ENCODE measurements around the gene TOM1L1.

Gene TOM1L1

DNA sequence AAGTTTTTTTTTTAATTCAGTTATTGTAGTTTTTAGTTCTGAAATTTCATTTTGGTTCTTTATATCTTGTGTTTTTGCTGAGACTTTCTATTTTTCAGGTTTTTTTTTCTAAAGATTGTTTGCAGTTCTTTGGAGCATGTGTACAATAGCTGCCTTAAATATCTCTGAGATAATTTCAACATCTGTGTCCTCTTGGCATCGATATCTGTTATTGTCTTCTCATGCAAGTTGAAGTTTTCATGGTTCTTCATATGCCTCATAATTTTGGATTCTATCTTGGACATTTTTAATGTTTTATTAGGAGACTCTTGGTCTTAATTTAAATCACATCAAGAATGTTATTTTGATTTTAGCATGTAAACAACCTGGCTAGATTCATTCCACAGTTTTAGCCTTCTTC, 45.0 kb downstream of the TOM1L1 start:
- H3K9ac ChIP-seq (ENCODE audit: low read length), result no peak overlapping the region
- no peaks in the 10 kb centered on the region for H3K27me3 ChIP-seq (ENCODE audit: control insufficient read depth, insufficient read depth, low read length)
- H3K4me3 ChIP-seq (ENCODE audit: low read depth, low read length), result no peak overlapping the region
- no peaks in the 10 kb centered on the region for H3K4me1 ChIP-seq (ENCODE audit: control insufficient read depth, insufficient read depth, low read length)
- H3K9me3 ChIP-seq (ENCODE audit: control insufficient read depth, insufficient read depth, low read depth, low read length), result no peaks in the 10 kb centered on the region
- no peak overlapping the region for H3K27ac ChIP-seq (ENCODE audit: low read depth, low read length)
- peaks cover 66% of the 10 kb centered on the region for H3K36me3 ChIP-seq (ENCODE audit: control insufficient read depth, insufficient read depth, low read length)

DNA sequence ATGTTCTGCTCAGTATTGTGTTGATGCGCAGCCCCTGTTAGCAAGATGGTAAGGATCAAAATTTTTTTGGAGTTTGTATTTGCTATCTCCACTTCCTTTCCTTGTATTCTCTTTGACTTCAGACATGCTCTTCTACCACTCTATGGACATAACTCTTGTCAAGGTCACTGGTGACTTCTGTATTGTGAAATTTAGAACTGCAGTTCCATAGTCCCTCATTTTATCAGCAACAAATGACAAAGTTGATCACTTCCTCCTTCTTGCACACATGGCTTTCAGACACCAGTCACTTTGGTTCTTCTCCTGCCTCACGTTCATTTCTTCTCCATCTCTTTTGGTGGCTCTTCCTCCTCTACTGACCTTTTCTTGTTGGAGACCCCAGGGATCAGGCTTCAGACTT, 46.7 kb downstream of the TOM1L1 start:
- Histone ChIP-seq H3K9ac (ENCODE audit: low read length) (no peak overlapping the region), H3K27me3 (ENCODE audit: control insufficient read depth, insufficient read depth, low read length) (no peaks in the 10 kb centered on the region), H3K4me1 (ENCODE audit: control insufficient read depth, insufficient read depth, low read length) (no peaks in the 10 kb centered on the region), H3K4me3 (ENCODE audit: low read depth, low read length) (no peak overlapping the region), H3K27ac (ENCODE audit: low read depth, low read length) (no peak overlapping the region), H3K36me3 (ENCODE audit: control insufficient read depth, insufficient read depth, low read length) (peaks cover 66% of the 10 kb centered on the region), H3K9me3 (ENCODE audit: control insufficient read depth, insufficient read depth, low read depth, low read length) (no peaks in the 10 kb centered on the region)

DNA sequence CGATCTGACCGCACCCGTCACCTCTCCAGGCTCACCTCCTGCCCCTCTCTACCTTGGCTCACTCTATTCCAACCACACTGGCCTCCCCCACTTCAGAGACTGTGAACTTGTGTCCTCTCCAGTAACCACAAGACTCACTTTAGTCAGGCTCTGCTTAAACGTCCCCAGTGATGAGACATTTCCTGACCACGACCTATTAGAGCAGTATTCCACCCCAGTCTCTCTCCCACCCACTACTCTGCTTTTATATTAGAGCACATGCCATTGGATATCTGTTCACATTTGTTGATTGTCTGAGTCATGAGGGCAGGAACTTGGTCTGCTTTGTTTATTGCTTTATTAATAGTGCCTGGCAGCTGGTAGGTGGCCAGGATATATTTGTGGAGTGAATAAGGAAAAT, 47.7 kb downstream of the TOM1L1 start:
- H3K4me3 ChIP-seq (ENCODE audit: low read depth, low read length), result no peak overlapping the region
- H3K27ac ChIP-seq (ENCODE audit: low read depth, low read length), result no peak overlapping the region

DNA sequence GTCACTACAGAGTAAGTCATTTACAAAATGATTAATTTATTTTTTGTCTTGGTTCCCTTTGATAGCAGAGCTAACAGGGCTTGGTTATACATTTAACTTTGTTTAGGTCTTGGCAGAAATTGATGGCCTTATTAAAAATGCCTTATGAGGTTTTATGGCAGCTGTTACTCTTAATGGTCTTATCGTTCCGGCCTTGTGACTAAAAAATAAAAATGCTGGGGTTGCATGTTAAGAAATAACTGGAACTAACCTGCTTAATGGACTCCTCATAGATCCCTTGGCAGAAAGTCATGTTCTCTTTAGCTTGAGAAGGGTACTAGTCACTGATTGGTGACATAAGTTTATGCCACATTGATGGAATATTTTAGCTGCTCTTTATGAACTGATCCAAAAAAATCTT, 49.5 kb downstream of the TOM1L1 start:
- H3K4me3 ChIP-seq (ENCODE audit: low read depth, low read length), result no peak overlapping the region
- peaks cover 90% of the 10 kb centered on the region for H3K36me3 ChIP-seq (ENCODE audit: control insufficient read depth, insufficient read depth, low read length)
- no peak overlapping the region for H3K27ac ChIP-seq (ENCODE audit: low read depth, low read length)
- no peaks in the 10 kb centered on the region for H3K4me1 ChIP-seq (ENCODE audit: control insufficient read depth, insufficient read depth, low read length)
- no peaks in the 10 kb centered on the region for H3K9me3 ChIP-seq (ENCODE audit: control insufficient read depth, insufficient read depth, low read depth, low read length)
- no peaks in the 10 kb centered on the region for H3K27me3 ChIP-seq (ENCODE audit: control insufficient read depth, insufficient read depth, low read length)
- no peak overlapping the region for H3K9ac ChIP-seq (ENCODE audit: low read length)

More for the DNA sequence above, 47.7 kb downstream of the TOM1L1 start:
- no peaks in the 10 kb centered on the region for H3K27me3 ChIP-seq (ENCODE audit: control insufficient read depth, insufficient read depth, low read length)
- H3K4me1 ChIP-seq (ENCODE audit: control insufficient read depth, insufficient read depth, low read length), result no peaks in the 10 kb centered on the region
- peaks cover 74% of the 10 kb centered on the region for H3K36me3 ChIP-seq (ENCODE audit: control insufficient read depth, insufficient read depth, low read length)
- no peak overlapping the region for H3K9ac ChIP-seq (ENCODE audit: low read length)
- no peaks in the 10 kb centered on the region for H3K9me3 ChIP-seq (ENCODE audit: control insufficient read depth, insufficient read depth, low read depth, low read length)

DNA sequence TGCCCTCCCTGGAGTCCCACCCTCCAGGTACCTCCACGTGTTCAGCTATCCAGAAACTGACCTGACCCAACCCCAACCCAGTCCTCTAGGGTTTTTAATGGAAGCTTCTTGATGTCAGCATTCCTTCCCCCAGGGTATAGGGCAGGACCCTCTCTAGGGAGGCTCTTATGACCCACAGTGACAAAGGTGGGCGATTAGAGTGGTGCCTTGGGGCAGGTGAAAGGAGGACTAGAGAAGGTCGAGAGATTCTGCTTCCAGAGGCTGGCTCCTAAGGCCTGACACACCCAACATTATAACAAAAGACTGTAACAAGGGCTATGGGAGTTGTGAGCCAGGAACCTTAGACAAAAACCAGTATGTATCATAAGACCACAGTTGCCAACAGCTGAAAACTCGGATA, 50.6 kb downstream of the TOM1L1 start:
- H3K4me3 ChIP-seq (ENCODE audit: low read depth, low read length), result no peak overlapping the region
- H3K9me3 ChIP-seq (ENCODE audit: control insufficient read depth, insufficient read depth, low read depth, low read length), result no peaks in the 10 kb centered on the region
- no peaks in the 10 kb centered on the region for H3K4me1 ChIP-seq (ENCODE audit: control insufficient read depth, insufficient read depth, low read length)
- H3K36me3 ChIP-seq (ENCODE audit: control insufficient read depth, insufficient read depth, low read length), result peaks cover 94% of the 10 kb centered on the region
- H3K9ac ChIP-seq (ENCODE audit: low read length), result no peak overlapping the region
- H3K27ac ChIP-seq (ENCODE audit: low read depth, low read length), result no peak overlapping the region
- no peaks in the 10 kb centered on the region for H3K27me3 ChIP-seq (ENCODE audit: control insufficient read depth, insufficient read depth, low read length)

DNA sequence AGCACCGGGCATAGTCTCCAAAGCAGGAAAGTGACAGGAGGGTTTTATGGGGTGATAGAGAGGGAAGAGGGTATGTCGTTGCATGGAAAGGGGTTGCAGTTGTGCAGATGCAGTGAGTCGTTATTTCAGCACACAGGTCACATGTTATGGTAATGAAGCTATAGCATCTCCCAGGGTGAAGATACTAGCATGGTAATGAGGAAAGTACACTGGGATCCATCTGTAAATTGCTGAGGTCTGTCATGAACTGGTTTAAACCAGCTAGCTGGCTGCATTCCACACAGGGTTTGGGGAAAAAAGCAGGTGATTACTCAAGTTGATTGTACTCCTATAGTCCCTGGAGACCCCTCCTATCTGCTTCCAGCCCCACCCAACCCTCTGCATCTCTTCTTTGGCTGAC, 56.1 kb downstream of the TOM1L1 start:
- H3K27ac ChIP-seq (ENCODE audit: low read depth, low read length), result no peak overlapping the region
- H3K4me1 ChIP-seq (ENCODE audit: control insufficient read depth, insufficient read depth, low read length), result peaks cover 9% of the 10 kb centered on the region
- no peaks in the 10 kb centered on the region for H3K27me3 ChIP-seq (ENCODE audit: control insufficient read depth, insufficient read depth, low read length)
- no peak overlapping the region for H3K9ac ChIP-seq (ENCODE audit: low read length)
- H3K4me3 ChIP-seq (ENCODE audit: low read depth, low read length), result no peak overlapping the region
- no peaks in the 10 kb centered on the region for H3K9me3 ChIP-seq (ENCODE audit: control insufficient read depth, insufficient read depth, low read depth, low read length)
- peaks cover 85% of the 10 kb centered on the region for H3K36me3 ChIP-seq (ENCODE audit: control insufficient read depth, insufficient read depth, low read length)

DNA sequence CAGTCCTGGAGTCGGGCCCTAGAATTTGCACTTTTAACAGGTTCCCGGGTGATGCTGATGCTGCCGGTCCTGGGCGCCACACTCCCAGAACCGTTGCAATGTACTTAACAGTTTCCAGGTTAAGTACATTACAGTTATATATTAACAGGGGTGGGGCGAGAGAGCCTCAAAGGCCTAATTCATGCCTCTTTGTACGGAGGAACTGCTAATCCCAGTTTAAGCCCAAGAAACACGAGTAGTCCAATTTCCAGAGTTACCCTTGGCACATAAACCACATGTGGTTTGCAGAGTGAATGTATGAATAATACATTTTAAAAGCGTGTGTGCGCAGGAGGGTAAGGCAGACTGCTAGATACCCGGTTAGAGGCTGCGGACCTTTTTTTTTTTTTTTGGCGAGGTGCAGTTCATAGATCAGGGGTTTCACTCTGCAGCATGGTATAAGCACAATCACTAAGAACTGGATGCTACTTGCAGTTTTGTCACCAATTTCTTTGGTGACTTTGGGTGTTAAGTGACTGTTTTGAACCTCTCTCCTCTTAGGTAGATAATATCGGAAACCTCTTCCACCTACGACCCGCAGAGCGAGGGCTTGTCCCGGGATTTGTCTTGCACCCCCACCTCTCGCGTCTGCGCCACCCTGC, 67.1 kb downstream of the TOM1L1 start:
- peak overlapping the region; percentile 86 for H3K4me3 ChIP-seq (ENCODE audit: low read depth, low read length)

DNA sequence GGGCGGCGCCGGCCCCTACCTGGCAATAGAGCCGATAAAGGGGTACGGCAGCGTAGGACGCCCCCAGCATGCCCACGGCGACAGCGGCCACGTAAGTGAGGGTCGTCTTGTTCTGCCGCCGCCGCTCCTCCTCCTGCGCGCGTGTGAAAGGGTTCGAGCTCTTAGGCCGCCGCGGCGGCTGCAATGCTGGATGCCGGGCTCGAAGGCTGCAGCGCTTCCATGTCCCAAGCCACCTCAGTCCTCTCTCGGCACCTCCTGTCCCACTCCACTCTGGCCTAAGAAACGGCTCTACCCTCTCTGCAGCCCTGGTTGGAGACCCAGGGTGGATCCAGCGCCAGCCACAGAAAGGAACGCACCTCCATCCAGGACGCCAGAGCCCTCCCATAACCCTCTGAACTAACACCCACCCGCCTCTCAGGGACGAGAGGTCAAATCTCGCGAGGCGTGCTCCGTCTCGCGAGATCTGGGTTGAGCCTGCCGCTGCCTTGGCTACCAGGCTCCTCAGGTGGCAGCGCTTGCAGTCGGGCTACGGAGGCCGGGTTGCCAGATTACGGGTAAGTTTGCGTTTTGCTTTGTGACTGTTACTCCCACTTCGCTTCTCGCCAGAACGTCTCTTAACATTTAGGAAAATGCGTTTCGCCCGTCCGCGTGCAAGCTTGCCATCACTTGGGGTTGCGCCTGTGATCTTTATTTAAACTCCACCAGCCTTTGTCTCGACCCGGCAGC, 67.8 kb downstream of the TOM1L1 start, which contains the start of the genes COX11 and STXBP4:
Gene COX11 (minus strand): TSS at position 393 of the 726 bp plus-strand sequence. CDS start 8 bp downstream, at position 385.
Gene STXBP4 (plus strand): TSS at position 504 of the 726 bp plus-strand sequence. CDS start 17,455 bp downstream, outside the sequence.
- Histone ChIP-seq H3K27ac (ENCODE audit: low read depth, low read length) (peak within 1 kb of the TSS; percentile 56), H3K4me3 (ENCODE audit: low read depth, low read length) (peak within 1 kb of the TSS; percentile 86), H3K27me3 (ENCODE audit: control insufficient read depth, insufficient read depth, low read length) (no peaks in the 10 kb centered on the region), H3K4me1 (ENCODE audit: control insufficient read depth, insufficient read depth, low read length) (peaks cover 13% of the 10 kb centered on the region), H3K9me3 (ENCODE audit: control insufficient read depth, insufficient read depth, low read depth, low read length) (no peaks in the 10 kb centered on the region), H3K9ac (ENCODE audit: low read length) (peak within 1 kb of the TSS; percentile 97), H3K36me3 (ENCODE audit: control insufficient read depth, insufficient read depth, low read length) (peaks cover 16% of the 10 kb centered on the region)

More for the DNA sequence above, 67.1 kb downstream of the TOM1L1 start:
- no peaks in the 10 kb centered on the region for H3K27me3 ChIP-seq (ENCODE audit: control insufficient read depth, insufficient read depth, low read length)
- H3K4me1 ChIP-seq (ENCODE audit: control insufficient read depth, insufficient read depth, low read length), result peaks cover 13% of the 10 kb centered on the region
- H3K36me3 ChIP-seq (ENCODE audit: control insufficient read depth, insufficient read depth, low read length), result peaks cover 23% of the 10 kb centered on the region
- peak overlapping the region; percentile 56 for H3K27ac ChIP-seq (ENCODE audit: low read depth, low read length)
- peak overlapping the region; percentile 97 for H3K9ac ChIP-seq (ENCODE audit: low read length)
- no peaks in the 10 kb centered on the region for H3K9me3 ChIP-seq (ENCODE audit: control insufficient read depth, insufficient read depth, low read depth, low read length)

DNA sequence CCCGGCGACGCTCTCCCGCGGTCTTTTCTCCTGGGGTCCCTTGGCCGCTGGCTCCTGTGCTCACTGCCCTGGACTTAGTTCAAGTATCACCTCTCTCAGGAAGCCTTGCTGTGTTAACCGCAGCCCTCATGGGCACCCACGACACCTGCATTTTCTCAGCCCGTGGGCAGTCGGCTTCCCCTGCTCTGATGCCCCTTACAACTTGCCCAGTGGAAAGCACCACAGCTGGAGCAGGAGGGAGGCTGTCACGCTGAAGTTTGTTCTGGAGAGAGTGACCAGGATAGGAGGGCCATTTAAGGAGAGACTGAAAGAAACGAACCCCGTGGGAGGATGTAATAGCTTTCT, 68.3 kb downstream of the TOM1L1 start:
- peaks cover 10% of the 10 kb centered on the region for H3K36me3 ChIP-seq (ENCODE audit: control insufficient read depth, insufficient read depth, low read length)
- H3K4me1 ChIP-seq (ENCODE audit: control insufficient read depth, insufficient read depth, low read length), result peaks cover 13% of the 10 kb centered on the region
- H3K4me3 ChIP-seq (ENCODE audit: low read depth, low read length), result peak overlapping the region; percentile 86
- peak overlapping the region; percentile 97 for H3K9ac ChIP-seq (ENCODE audit: low read length)
- H3K9me3 ChIP-seq (ENCODE audit: control insufficient read depth, insufficient read depth, low read depth, low read length), result no peaks in the 10 kb centered on the region
- H3K27me3 ChIP-seq (ENCODE audit: control insufficient read depth, insufficient read depth, low read length), result no peaks in the 10 kb centered on the region
- peak overlapping the region; percentile 56 for H3K27ac ChIP-seq (ENCODE audit: low read depth, low read length)

DNA sequence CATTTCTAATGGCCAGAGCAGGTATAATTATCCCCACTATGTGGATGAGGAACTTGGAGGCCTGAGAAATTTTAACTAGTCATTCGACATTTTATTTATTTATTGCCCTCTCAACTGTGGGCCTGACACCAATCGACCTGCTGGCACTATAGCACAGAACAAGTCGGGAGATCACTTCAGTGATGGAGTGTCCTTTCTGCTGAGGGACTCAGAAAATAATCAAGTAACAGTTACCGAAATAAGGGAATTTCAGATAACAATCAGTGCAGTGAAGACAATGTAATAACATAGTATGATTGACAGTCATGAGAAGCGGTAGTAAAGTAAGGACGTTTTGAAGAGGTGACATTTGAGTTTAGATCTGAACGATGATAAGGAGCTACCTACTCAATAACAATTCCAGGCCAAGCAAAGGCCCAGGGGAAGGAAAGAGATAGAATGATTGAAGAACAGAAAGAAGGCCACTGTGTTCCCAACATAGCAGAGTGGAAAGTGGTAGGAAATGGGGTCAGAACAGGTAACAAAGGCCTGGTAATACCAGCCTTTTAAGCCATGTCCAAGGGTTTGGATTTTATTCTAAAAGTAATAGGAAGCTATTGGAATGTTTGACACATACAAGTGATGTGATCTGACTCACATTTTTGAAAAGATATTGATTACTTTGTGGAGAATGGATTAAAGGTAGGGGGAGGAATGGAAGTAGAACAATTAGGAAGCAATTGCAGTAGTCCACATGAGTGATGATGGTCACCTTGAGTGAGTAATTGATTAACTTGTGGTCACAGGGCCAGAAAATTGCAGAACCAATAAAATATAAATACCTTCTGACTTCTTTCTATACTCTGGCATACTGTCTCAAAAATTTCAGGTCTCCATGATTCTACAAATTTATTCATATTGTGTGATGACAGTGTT, 69.3 kb downstream of the TOM1L1 start:
- Histone ChIP-seq H3K9me3 (ENCODE audit: control insufficient read depth, insufficient read depth, low read depth, low read length) (no peaks in the 10 kb centered on the region), H3K27ac (ENCODE audit: low read depth, low read length) (no peak overlapping the region), H3K27me3 (ENCODE audit: control insufficient read depth, insufficient read depth, low read length) (no peaks in the 10 kb centered on the region), H3K4me3 (ENCODE audit: low read depth, low read length) (peak overlapping the region; percentile 86), H3K9ac (ENCODE audit: low read length) (peak overlapping the region; percentile 5), H3K4me1 (ENCODE audit: control insufficient read depth, insufficient read depth, low read length) (peaks cover 13% of the 10 kb centered on the region), H3K36me3 (ENCODE audit: control insufficient read depth, insufficient read depth, low read length) (peaks cover under 1% of the 10 kb centered on the region; the same call in 1 of the 2 replicates)
